Ectodermal cell (in vitro differentiated cells): ENCODE measurements around the gene ACSS3.
A peak's percentile ranks its signal among the peaks of the same experiment; 100 is the strongest.
"Not testable (repeated sequence)": the region's sequence is repeated elsewhere in the genome, so short reads cannot be mapped to it uniquely, and the experiment has no call there.

Experiments used
- H3K27ac ChIP-seq: 2 replicates; pipeline ENCODE4 v1.7.0; 2013; ENCODE audit warnings: mild to moderate bottlenecking, low read depth, low read length; ENCODE audit not compliant: insufficient read depth, poor library complexity, severe bottlenecking
- H3K27me3 ChIP-seq: 2 replicates; pipeline ENCODE4 v1.7.0; 2013; ENCODE audit warnings: mild to moderate bottlenecking, low read length; ENCODE audit not compliant: insufficient read depth, control insufficient read depth, poor library complexity, severe bottlenecking
- H3K36me3 ChIP-seq: one replicate; pipeline ENCODE4 v1.7.0; 2013; ENCODE audit warnings: low read length; ENCODE audit not compliant: control insufficient read depth, insufficient read depth
- H3K4me1 ChIP-seq: one replicate; pipeline ENCODE4 v1.7.0; 2013; ENCODE audit warnings: low read length; ENCODE audit not compliant: control insufficient read depth, insufficient read depth
- H3K4me3 ChIP-seq: 2 replicates; pipeline ENCODE4 v1.7.0; 2013; ENCODE audit warnings: low read depth, low read length, control low read depth; ENCODE audit not compliant: insufficient read depth
- H3K9me3 ChIP-seq: 2 replicates; pipeline ENCODE4 v1.7.0; 2013; ENCODE audit warnings: mild to moderate bottlenecking, low read length, moderate library complexity; ENCODE audit not compliant: control insufficient read depth
- WGBS, 2 experiments: methylation state at CpG; one replicate each; pipeline ENCODE4 v1.1.7; 2013; ENCODE audit warnings: missing lambda C conversion rate in 2 of 2; 5-methylcytosine and 5-hydroxymethylcytosine counted together

Gene ACSS3

GRCh38 chr12:81200561-81200960 is 122.7 kb downstream of the ACSS3 start:
- not testable (repeated sequence) for H3K27ac ChIP-seq, H3K27me3 ChIP-seq, H3K36me3 ChIP-seq, H3K4me1 ChIP-seq, H3K9me3 ChIP-seq, H3K4me3 ChIP-seq
- 81 to 85% methylated on average over 6 of the region's 6 CpGs for WGBS, 2 experiments

DNA sequence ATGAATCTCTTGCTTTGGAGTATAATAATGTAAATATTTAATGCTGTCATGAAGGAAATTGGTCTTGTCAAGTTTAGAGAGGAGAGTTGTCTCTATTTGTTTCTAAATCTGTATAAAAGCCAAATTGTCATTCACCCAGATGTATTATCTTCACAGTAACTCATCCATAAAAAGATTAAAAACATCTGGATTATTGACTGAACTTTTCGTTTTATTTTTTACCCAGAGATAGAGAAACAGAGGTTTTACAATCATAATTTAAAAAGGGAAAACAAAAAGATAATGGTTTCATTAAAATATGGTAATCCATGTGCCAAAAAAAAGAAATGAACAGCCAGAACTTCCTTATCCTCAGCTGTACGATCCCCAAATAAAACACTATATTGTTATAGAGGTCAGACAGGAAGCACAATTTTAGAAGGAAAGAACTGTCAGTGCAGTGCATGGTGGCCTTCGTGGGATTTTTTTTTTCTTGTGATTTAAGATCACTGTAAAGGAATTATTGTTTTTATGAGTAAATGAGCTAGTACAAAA is 125.9 kb downstream of the ACSS3 start:
- Histone ChIP-seq H3K9me3 (no peaks in the 10 kb centered on the region), H3K27ac (no peak overlapping the region), H3K27me3 (no peaks in the 10 kb centered on the region), H3K4me3 (no peak overlapping the region), H3K4me1 (peaks cover 32% of the 10 kb centered on the region), H3K36me3 (no peaks in the 10 kb centered on the region)
- WGBS, 2 experiments = 95 to 100% methylated on average over 1 to 3 of the region's 3 CpGs

DNA sequence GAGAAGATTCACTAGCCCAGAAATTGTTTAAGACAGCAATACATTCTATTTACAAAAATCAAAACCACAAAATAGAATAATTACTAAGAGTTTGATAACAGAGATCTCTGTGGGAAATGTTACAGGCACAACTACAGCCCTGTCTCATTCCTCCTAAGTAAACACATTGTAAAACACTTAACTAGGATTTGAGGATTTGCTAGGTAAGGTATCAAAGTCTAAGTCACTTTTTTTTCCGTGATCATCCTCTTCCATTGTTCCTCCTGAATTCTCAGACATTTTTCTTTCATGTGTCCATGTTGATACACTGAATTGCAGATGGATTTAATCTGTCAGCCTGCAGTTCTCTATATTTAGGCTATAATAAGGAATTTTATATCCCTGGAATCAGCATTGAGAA is 127.5 kb downstream of the ACSS3 start:
- H3K4me1 ChIP-seq = peaks cover 33% of the 10 kb centered on the region
- 74% methylated on average over 1 of the region's 1 CpG; no CpG with 5 or more reads in 1 of the 2 experiments for WGBS, 2 experiments
- H3K27me3 ChIP-seq = no peaks in the 10 kb centered on the region
- no peaks in the 10 kb centered on the region for H3K9me3 ChIP-seq
- no peak overlapping the region for H3K4me3 ChIP-seq
- no peak overlapping the region for H3K27ac ChIP-seq
- H3K36me3 ChIP-seq = no peaks in the 10 kb centered on the region

- no peaks in the 10 kb centered on the region for H3K9me3 ChIP-seq
- no peak overlapping the region for H3K4me3 ChIP-seq
- H3K27ac ChIP-seq = peak overlapping the region; percentile 3
- H3K4me1 ChIP-seq = peaks cover 33% of the 10 kb centered on the region
- WGBS, 2 experiments = 43 to 56% methylated on average over 2 of the region's 2 CpGs
- no peaks in the 10 kb centered on the region for H3K36me3 ChIP-seq
- H3K27me3 ChIP-seq = no peaks in the 10 kb centered on the region
Observed at GRCh38 chr12:81206429-81206828, 128.6 kb downstream of the ACSS3 start.

DNA sequence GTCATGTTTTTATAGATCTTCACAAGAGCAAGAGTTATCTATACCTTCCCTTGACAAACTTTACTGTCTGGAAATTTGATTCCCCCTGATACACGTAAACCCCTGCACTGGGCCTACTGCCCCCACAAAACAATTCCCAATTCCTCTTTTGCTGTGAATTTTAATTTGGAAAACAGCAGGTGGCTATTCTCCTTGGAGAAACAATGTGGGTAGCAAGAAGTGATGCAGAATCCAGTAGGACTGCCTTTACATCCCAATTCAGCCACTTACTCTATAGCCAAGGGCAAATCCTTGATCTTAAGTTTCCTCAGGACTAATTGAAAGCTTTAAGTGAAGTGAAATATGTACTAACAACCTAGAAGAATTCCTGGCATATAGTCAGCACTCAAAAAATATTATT is 129.3 kb downstream of the ACSS3 start:
- H3K4me3 ChIP-seq = peak overlapping the region; percentile 2
- H3K9me3 ChIP-seq = no peaks in the 10 kb centered on the region
- H3K27ac ChIP-seq = peak overlapping the region; percentile 56
- H3K4me1 ChIP-seq = peaks cover 33% of the 10 kb centered on the region
- no peaks in the 10 kb centered on the region for H3K27me3 ChIP-seq
- H3K36me3 ChIP-seq = no peaks in the 10 kb centered on the region
- WGBS, 2 experiments = 12 to 17% methylated on average over 1 of the region's 1 CpG

DNA sequence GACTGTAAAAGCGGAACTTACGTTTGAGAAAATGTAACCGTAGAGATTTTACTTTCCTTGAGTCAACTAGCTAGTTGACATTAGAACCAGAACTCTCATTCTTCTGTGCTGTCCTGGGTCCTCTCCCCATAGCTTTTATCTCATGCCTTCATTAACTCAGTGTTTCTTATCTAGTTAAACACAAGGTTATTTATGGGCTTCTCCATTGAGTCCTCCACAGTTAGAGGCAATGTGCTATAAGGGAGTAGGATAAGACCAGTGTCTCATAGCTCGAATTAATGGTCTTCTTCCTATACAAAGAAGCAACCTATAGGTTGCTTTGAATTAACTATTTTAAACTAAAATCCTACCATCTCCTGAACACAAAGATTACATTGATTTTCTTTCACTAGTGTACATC is 129.8 kb downstream of the ACSS3 start:
- Histone ChIP-seq H3K4me3 (no peak overlapping the region), H3K27me3 (no peaks in the 10 kb centered on the region), H3K4me1 (peaks cover 33% of the 10 kb centered on the region), H3K9me3 (no peaks in the 10 kb centered on the region), H3K36me3 (no peaks in the 10 kb centered on the region), H3K27ac (peak overlapping the region; percentile 21)
- WGBS, 2 experiments = 88 to 90% methylated on average over 4 of the region's 4 CpGs

DNA sequence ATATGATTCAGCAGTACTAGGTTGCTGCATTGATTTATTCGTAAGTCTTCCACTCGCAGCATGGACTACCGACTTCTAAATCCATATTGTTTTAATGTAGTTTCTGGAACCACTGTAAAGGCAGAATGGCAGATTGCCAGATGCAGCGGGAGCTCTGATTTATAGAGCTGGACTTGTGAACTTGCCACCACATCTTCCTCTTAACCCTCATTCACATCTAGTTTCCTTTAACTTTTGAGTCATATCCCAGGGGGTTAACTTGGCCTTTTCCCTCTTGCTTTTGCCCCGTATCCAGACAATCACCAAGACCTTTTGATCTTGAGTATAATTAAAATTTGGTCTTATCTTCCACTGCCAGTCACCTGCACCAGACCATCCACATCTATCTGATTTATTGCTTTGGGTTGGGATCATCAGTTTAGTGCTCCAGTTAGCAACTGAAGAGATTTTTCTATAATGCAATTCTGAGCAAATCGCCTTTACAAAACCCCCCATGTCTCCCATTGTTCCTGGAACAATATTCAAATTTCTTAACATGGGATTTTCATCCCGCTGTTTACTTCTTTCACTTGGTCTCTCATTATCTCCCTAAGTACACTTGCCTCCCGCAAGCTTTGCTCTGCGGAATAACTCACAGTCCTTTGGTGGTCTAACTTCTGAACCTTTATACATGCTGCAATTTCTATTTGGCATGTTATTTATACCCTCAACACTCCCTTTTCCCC is 130.5 kb downstream of the ACSS3 start:
- WGBS, 2 experiments = 55 to 61% methylated on average over 8 to 9 of the region's 9 CpGs
- H3K4me1 ChIP-seq = peaks cover 33% of the 10 kb centered on the region
- H3K27ac ChIP-seq = peak overlapping the region; percentile 21
- no peaks in the 10 kb centered on the region for H3K36me3 ChIP-seq
- no peak overlapping the region for H3K4me3 ChIP-seq
- H3K27me3 ChIP-seq = no peaks in the 10 kb centered on the region
- H3K9me3 ChIP-seq = no peaks in the 10 kb centered on the region

GRCh38 chr12:81209012-81209411 is 131.1 kb downstream of the ACSS3 start:
- Histone ChIP-seq H3K4me3 (no peak overlapping the region), H3K27ac (no peak overlapping the region), H3K36me3 (no peaks in the 10 kb centered on the region), H3K9me3 (no peaks in the 10 kb centered on the region), H3K4me1 (peaks cover 33% of the 10 kb centered on the region), H3K27me3 (no peaks in the 10 kb centered on the region)

DNA sequence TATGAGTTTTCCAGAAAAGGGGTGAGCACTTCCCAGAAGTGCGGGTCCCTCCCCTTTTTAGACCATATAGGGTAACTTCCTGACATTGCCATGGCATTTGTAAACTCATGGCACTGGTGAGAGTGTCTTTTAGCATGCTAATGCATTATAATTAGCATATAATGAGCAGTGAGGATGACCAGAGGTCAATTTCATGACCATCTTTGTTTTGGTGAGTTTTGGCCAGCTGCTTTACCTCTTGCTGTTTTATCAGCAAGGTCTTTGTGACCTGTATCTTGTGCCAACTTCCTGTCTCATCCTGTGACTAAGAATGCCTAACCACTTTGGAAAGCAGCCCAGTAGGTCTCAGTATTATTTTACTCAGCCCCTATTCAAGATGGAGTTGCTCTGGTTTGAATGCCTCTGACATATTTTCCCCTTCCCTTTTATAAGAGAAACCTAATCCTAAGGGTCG is 131.9 kb downstream of the ACSS3 start:
- WGBS, 2 experiments = 76 to 79% methylated on average over 2 of the region's 2 CpGs
- H3K27me3 ChIP-seq, H3K36me3 ChIP-seq, H3K27ac ChIP-seq, H3K9me3 ChIP-seq, H3K4me3 ChIP-seq: not testable (repeated sequence)
- peaks cover 33% of the 10 kb centered on the region for H3K4me1 ChIP-seq

GRCh38 chr12:81211306-81211705 is 133.4 kb downstream of the ACSS3 start:
- H3K9me3 ChIP-seq = no peaks in the 10 kb centered on the region
- H3K36me3 ChIP-seq = no peaks in the 10 kb centered on the region
- no peak overlapping the region for H3K4me3 ChIP-seq
- no peak overlapping the region for H3K27ac ChIP-seq
- H3K27me3 ChIP-seq = no peaks in the 10 kb centered on the region
- 100% methylated on average over 1 of the region's 1 CpG; no CpG with 5 or more reads in 1 of the 2 experiments for WGBS, 2 experiments
- peaks cover 24% of the 10 kb centered on the region for H3K4me1 ChIP-seq
